A204.1 (cell line): Measurements from ENCODE around the gene MIA.
"Not testable (repeated sequence)": the region's sequence is repeated elsewhere in the genome, so short reads cannot be mapped to it uniquely, and the experiment has no call there.

Source experiments
- FAIRE-seq: peaks from 2 replicates; lab custom pipeline; 2012; peaks lifted over from hg19 to GRCh38; lab: Jason Lieb, UNC

Gene MIA

DNA sequence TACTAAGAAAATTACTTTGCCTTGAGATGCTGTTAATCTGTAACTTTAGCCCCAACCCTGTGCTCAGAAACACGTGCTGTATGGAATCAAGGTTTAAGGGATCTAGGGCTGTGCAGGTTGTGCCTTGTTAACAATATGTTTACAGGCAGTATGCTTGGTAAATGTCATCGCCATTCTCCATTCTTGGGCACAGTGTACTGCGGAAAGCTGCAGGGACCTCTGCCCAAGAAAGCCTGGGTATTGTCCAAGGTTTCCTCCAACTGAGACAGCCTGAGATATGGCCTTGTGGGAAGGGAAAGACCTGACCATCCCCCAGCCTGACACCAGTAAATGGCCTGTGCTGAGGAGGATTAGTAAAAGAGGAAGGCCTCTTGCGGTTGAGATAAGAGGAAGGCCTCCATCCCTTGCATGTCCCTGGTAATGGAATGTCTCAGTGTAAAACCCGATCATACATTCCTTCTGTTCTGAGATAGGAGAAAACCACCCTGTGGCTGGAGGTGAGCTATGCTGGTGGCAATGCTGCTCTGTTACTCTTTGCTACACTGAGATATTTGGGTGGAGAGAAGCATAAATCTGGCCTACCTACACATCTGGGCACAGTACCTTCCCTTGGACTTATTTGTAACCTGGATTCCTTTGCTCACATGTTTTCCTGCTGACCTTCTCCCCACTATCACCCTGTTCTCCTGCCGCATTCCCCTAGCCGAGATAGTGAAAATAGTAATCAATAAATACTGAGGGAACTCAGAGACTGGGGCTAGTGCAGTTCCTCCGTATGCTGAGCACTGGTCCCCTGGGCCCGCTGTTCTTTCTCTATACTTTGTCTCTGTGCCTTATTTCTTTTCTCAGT is 47.6 kb downstream of the MIA start:
- FAIRE-seq = not testable (repeated sequence)

- not testable (repeated sequence) for FAIRE-seq
Observed at GRCh38 chr19:40824916-40825315, 49.6 kb downstream of the MIA start.

- FAIRE-seq = not testable (repeated sequence)
Observed at GRCh38 chr19:40825460-40826095, 50.3 kb downstream of the MIA start.

GRCh38 chr19:40826312-40826698 is 51.0 kb downstream of the MIA start:
- FAIRE-seq = not testable (repeated sequence)

- FAIRE-seq = not testable (repeated sequence)
Observed at GRCh38 chr19:40826699-40827385, 51.5 kb downstream of the MIA start.
